Peyer's patch (tissue), 4 donors: ENCODE data around the gene TTC38. TPM values are rescaled to one million over a fixed set of nuclear protein-coding genes. Genes with fewer than 3 reads are reported as not detected.

ENCODE experiments used
- DNase-seq, 3 donors: peaks; one replicate each; pipeline ENCODE4 v3.0.0-alpha.2; 2017 to 2019
- H3K27ac ChIP-seq, 4 donors: fragments of 200-600 bp; sonication (generic); one replicate each; pipeline ENCODE4 v1.5.1; 2016 to 2019
- H3K27me3 ChIP-seq, 2 donors: fragments of 200-600 bp; sonication (generic); one replicate each; pipeline ENCODE4 v1.5.1; 2019
- H3K36me3 ChIP-seq, 3 donors: fragments of 200-600 bp; sonication (generic); one replicate each; pipeline ENCODE4 v1.5.1; 2016 to 2019
- H3K4me1 ChIP-seq, 4 donors: fragments of 200-600 bp; sonication (generic); one replicate each; pipeline ENCODE4 v1.5.1; 2016 to 2019
- H3K4me3 ChIP-seq, 4 donors: fragments of 200-600 bp; sonication (generic); 1 replicate in 3 of 4; 2 replicates in 1 of 4; pipeline ENCODE4 v1.5.1; 2016 to 2019; ENCODE audit warnings: mild to moderate bottlenecking in 1 of 4
- H3K9me3 ChIP-seq, 4 donors: fragments of 200-600 bp; sonication (generic); one replicate each; pipeline ENCODE4 v1.5.1; 2016 to 2019; ENCODE audit warnings: mild to moderate bottlenecking in 1 of 4
- CTCF ChIP-seq, 6 experiments: fragments of 450-650 bp in 4 of 6; fragments of 200-600 bp in 2 of 6; sonication (generic) in 1 of 6; IDR thresholded peaks; one replicate each; pipeline ENCODE4 v1.5.1; 2017 to 2019; ENCODE audit warnings: antibody characterized with exemption in 6 of 6, mild to moderate bottlenecking in 3 of 6, moderate library complexity in 1 of 6
- POLR2A ChIP-seq, 2 donors: fragments of 450-650 bp; IDR thresholded peaks; one replicate each; pipeline ENCODE4 v1.5.1; 2017; ENCODE audit warnings: antibody characterized with exemption in 2 of 2, mild to moderate bottlenecking in 2 of 2, moderate library complexity in 2 of 2
- total RNA-seq, 4 donors: library from RNA; depleted of rRNA; stranded (reverse); fragments of >200 nt; gene quantifications; one replicate each; pipeline ENCODE4 v1.1.0, GENCODE V29; 2016

The TTC38 gene
- total RNA-seq, 4 donors from 2014 or later = 173 to 606 (median 587) TPM

- Histone ChIP-seq H3K27ac (no peak overlapping the region), H3K9me3 (no peaks in the 10 kb centered on the region), H3K4me3 (no peak overlapping the region), H3K4me1 (no peaks in the 10 kb centered on the region), H3K36me3 (peaks cover 0 to 68% (median 0%) of the 10 kb centered on the region in 3 donors), H3K27me3 (no peaks in the 10 kb centered on the region)
- TF ChIP-seq CTCF (IDR thresholded peaks at IDR 0.05) (no peak), POLR2A (IDR thresholded peaks at IDR 0.05) (no peak)
- no peak for DNase-seq
Observed at GRCh38 chr22:46233231-46233630, 34.6 kb upstream of the TTC38 start.

GRCh38 chr22:46234969-46235368, 32.8 kb upstream of the TTC38 start:
- no peaks in the 10 kb centered on the region for H3K9me3 ChIP-seq
- H3K4me1 ChIP-seq = peaks cover 0 to 9% (median 5%) of the 10 kb centered on the region in 4 donors
- H3K36me3 ChIP-seq = peaks cover 0 to 81% (median 0%) of the 10 kb centered on the region in 3 donors
- no peaks in the 10 kb centered on the region for H3K27me3 ChIP-seq
- DNase-seq = no peak
- no peak overlapping the region for H3K4me3 ChIP-seq
- no peak for TF ChIP-seq CTCF (IDR thresholded peaks at IDR 0.05)
- TF ChIP-seq POLR2A (IDR thresholded peaks at IDR 0.05) = no peak
- no peak overlapping the region for H3K27ac ChIP-seq

DNA sequence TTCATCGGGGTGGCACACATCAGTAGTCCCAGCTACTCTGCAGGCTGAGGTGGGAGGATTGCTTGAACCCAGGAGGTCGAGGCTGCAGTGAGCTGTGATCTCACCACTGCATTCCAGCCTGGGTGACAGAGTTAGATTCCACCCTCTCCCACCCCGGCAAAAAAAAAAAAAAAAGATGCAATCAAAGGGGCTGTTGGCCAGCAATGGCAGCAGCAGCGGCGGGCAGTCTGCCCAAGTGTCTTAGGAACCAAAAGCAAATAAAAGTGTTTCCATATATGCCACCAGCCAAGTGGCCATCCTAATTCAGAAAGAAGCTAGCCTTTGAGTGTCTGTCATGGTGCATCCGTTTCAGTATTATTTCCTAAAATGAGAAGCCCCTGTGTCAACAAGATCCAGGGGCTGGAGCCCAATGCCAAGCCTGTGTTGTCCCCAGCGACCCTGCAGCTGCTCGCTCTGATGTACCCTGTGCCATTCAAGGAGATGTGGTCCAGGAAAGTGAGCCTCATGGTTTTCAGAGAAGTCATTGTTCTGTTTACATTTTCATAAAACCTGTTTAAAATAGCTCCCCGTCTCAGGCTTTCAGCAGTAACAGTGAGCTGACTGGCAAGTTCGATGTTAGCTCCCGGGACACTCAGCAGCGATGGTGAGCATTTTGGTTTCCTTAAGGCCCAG, 30.2 kb upstream of the TTC38 start:
- DNase-seq = no peak
- H3K9me3 ChIP-seq = no peaks in the 10 kb centered on the region
- TF ChIP-seq POLR2A (IDR thresholded peaks at IDR 0.05) (no peak), CTCF (IDR thresholded peaks at IDR 0.05) (no peak)
- no peaks in the 10 kb centered on the region for H3K27me3 ChIP-seq
- peaks cover 6 to 15% (median 13%) of the 10 kb centered on the region in 4 donors for H3K4me1 ChIP-seq
- peaks cover 0 to 62% (median 0%) of the 10 kb centered on the region in 3 donors for H3K36me3 ChIP-seq
- peak overlapping the region in 1 of 4 donors; percentile 45 for H3K27ac ChIP-seq
- no peak overlapping the region for H3K4me3 ChIP-seq

DNA sequence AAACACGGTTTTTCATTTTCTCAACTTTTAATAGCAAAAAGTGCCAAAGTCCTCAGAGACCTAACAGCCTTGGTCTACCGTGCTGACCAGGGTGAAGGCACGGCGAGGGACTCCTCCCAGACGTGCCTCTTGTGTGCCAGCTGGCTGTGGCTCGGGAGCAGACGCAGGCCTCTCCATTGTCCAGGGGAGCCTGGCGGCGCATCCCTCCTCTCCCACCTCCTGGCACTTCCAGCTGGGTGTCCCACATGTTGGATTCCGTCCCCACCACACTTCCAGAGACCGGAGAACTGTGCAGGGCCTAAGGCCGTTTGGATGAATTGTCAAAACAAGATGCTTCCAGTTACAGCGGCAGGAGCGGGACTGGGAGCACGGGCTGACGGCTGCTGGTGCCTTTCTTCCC, 29.3 kb upstream of the TTC38 start:
- peak overlapping the region in 1 of 4 donors; percentile 45 for H3K27ac ChIP-seq

GRCh38 chr22:46239261-46240048, 28.4 kb upstream of the TTC38 start:
- H3K9me3 ChIP-seq = no peaks in the 10 kb centered on the region
- H3K27ac ChIP-seq = peak overlapping the region in 2 of 4 donors; percentile 21 to 56
- DNase-seq = peak in 2 of 3 donors; percentile 56 to 63
- no peak overlapping the region for H3K4me3 ChIP-seq
- no peaks in the 10 kb centered on the region for H3K27me3 ChIP-seq
- peaks cover 6 to 15% (median 13%) of the 10 kb centered on the region in 4 donors for H3K4me1 ChIP-seq
- no peak for TF ChIP-seq CTCF (IDR thresholded peaks at IDR 0.05)
- TF ChIP-seq POLR2A (IDR thresholded peaks at IDR 0.05) = no peak
- H3K36me3 ChIP-seq = peaks cover 0 to 58% (median 0%) of the 10 kb centered on the region in 3 donors

More for the DNA sequence above, 29.3 kb upstream of the TTC38 start:
- Histone ChIP-seq H3K36me3 (peaks cover 0 to 61% (median 0%) of the 10 kb centered on the region in 3 donors), H3K27me3 (no peaks in the 10 kb centered on the region), H3K4me3 (no peak overlapping the region), H3K4me1 (peaks cover 6 to 15% (median 13%) of the 10 kb centered on the region in 4 donors), H3K9me3 (no peaks in the 10 kb centered on the region)
- TF ChIP-seq POLR2A (IDR thresholded peaks at IDR 0.05) (no peak), CTCF (IDR thresholded peaks at IDR 0.05) (no peak)
- no peak for DNase-seq
